ENCODE results near the gene SNTB2.
"Not testable (repeated sequence)": the region's sequence is repeated elsewhere in the genome, so short reads cannot be mapped to it uniquely, and the experiment has no call there.

The SNTB2 gene

GRCh38 chr16:69286941-69287713 is 100.2 kb downstream of the SNTB2 start:
- DNase-seq (ENCODE audit: low spot score), result peak; percentile 47

- DNase-seq (ENCODE audit: low spot score), result not testable (repeated sequence)
Observed at GRCh38 chr16:69291657-69292056, 104.7 kb downstream of the SNTB2 start.

GRCh38 chr16:69293401-69293800 is 106.4 kb downstream of the SNTB2 start:
- DNase-seq (ENCODE audit: low spot score), result no peak

GRCh38 chr16:69294051-69294450 is 107.1 kb downstream of the SNTB2 start:
- DNase-seq (ENCODE audit: low spot score), result no peak

GRCh38 chr16:69296771-69297170 is 109.8 kb downstream of the SNTB2 start:
- DNase-seq (ENCODE audit: low spot score), result not testable (repeated sequence)

- no peak for DNase-seq (ENCODE audit: low spot score)
Observed at GRCh38 chr16:69298261-69298660, 111.3 kb downstream of the SNTB2 start.

- DNase-seq (ENCODE audit: low spot score), result no peak
Observed at GRCh38 chr16:69301187-69301586, 114.2 kb downstream of the SNTB2 start.

GRCh38 chr16:69301861-69302260 is 114.9 kb downstream of the SNTB2 start:
- no peak for DNase-seq (ENCODE audit: low spot score)

GRCh38 chr16:69302301-69302700 is 115.3 kb downstream of the SNTB2 start:
- DNase-seq (ENCODE audit: low spot score), result no peak

- no peak for DNase-seq (ENCODE audit: low spot score)
Observed at GRCh38 chr16:69306031-69306430, 119.1 kb downstream of the SNTB2 start.

- DNase-seq (ENCODE audit: low spot score), result no peak
Observed at GRCh38 chr16:69307091-69307490, 120.1 kb downstream of the SNTB2 start.

- DNase-seq (ENCODE audit: low spot score), result no peak
Observed at GRCh38 chr16:69307856-69308255, 120.9 kb downstream of the SNTB2 start.

- DNase-seq (ENCODE audit: low spot score), result peak; percentile 58
Observed at GRCh38 chr16:69309316-69309715, 122.4 kb downstream of the SNTB2 start.

- peak; percentile 98 for DNase-seq (ENCODE audit: low spot score)
Observed at GRCh38 chr16:69310653-69311532, 123.9 kb downstream of the SNTB2 start, which contains the start of gene VPS4A. Gene VPS4A, plus strand, starts transcription at chr16:69311350. Its CDS starts 162 bp downstream, at chr16:69311512.

GRCh38 chr16:69311533-69312387 is 124.8 kb downstream of the SNTB2 start:
- DNase-seq (ENCODE audit: low spot score), result no peak

- DNase-seq (ENCODE audit: low spot score), result no peak
Observed at GRCh38 chr16:69313469-69313868, 126.5 kb downstream of the SNTB2 start.

- no peak for DNase-seq (ENCODE audit: low spot score)
Observed at GRCh38 chr16:69314534-69314933, 127.6 kb downstream of the SNTB2 start.

- DNase-seq (ENCODE audit: low spot score), result no peak
Observed at GRCh38 chr16:69315486-69316311, 128.7 kb downstream of the SNTB2 start.

GRCh38 chr16:69316595-69317034 is 129.7 kb downstream of the SNTB2 start:
- DNase-seq (ENCODE audit: low spot score), result no peak

- no peak for DNase-seq (ENCODE audit: low spot score)
Observed at GRCh38 chr16:69318177-69318910, 131.4 kb downstream of the SNTB2 start.

Data from putamen (tissue), 1 donor.